Measurements from ENCODE around the gene FUNDC2. TPM values are rescaled to one million over a fixed set of nuclear protein-coding genes. Genes with fewer than 3 reads are reported as not detected.
A peak's percentile ranks its signal among the peaks of the same experiment; 100 is the strongest.

FUNDC2 gene, protein sequence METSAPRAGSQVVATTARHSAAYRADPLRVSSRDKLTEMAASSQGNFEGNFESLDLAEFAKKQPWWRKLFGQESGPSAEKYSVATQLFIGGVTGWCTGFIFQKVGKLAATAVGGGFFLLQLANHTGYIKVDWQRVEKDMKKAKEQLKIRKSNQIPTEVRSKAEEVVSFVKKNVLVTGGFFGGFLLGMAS
- total RNA-seq, result 10 to 100 TPM; 68.3 to 71.4 TPM
- 105 TPM for polyA plus RNA-seq (2013, experiment 1 of 2)
- 98.9 TPM for polyA plus RNA-seq (2013, experiment 2 of 2)
- long read RNA-seq, experiment 1, full-length matches to known transcripts, result 22 of 32 reads
- long read RNA-seq, experiment 1, partial matches to known transcripts, result 4 of 32 reads
- long read RNA-seq, experiment 1, other reads (novel, unspliced or antisense), result 6 of 32 reads
- long read RNA-seq, experiment 2, full-length matches to known transcripts, result 42 of 45 reads
- long read RNA-seq, experiment 2, partial matches to known transcripts, result 0 of 45 reads
- long read RNA-seq, experiment 2, other reads (novel, unspliced or antisense), result 3 of 45 reads
- long read RNA-seq, experiment 3, full-length matches to known transcripts, result 95 of 96 reads
- long read RNA-seq, experiment 3, partial matches to known transcripts, result 0 of 96 reads
- long read RNA-seq, experiment 3, other reads (novel, unspliced or antisense), result 1 of 96 reads
- long read RNA-seq, experiment 4, full-length matches to known transcripts, result 58 of 62 reads
- long read RNA-seq, experiment 4, partial matches to known transcripts, result 3 of 62 reads
- long read RNA-seq, experiment 4, other reads (novel, unspliced or antisense), result 1 of 62 reads

DNA sequence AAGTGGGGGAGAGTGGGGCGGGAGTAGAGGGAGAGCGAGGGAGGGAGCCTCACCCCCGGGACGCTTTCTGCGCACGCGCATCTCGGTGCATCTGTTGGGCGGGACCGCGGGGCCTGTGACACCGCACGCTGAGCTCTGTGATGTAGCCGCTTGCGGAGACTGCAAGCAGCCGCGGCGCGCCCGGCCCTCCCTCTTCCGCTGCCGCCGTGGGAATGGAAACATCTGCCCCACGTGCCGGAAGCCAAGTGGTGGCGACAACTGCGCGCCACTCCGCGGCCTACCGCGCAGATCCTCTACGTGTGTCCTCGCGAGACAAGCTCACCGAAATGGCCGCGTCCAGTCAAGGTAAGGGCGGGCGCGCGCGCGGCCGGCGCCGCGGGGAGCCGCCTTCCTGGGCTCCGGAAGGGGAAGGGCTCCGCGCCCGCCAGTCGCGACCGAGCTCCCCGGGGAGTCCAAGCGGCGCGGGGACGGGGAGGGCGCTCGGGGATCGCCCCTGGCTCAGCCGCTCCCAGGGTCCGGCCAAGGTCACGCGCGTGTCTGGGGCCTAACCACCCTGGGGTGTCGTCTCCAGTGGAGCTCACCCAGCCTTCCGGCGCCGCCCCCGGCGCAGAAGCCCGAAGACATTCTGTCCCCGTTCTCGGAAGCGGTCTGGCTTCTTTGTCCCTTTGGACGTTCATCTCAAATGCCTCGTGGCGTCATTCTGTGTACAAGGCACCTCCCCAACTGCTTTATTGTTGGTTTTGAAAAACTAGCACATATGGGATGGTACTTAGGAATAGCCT, at the start of gene FUNDC2:
FUNDC2 (plus strand) TSS at position 118 of the 782 bp plus-strand sequence; CDS start at position 213, 95 bp downstream.
- Mint-ChIP-seq H3K36me3 (ENCODE audit: low read depth) (peaks cover 2% of the 10 kb centered on the region), H3K4me1 (peaks cover 10% of the 10 kb centered on the region), H3K4me3 (peak within 1 kb of the TSS; percentile 75), H3K9me3 (peaks cover 48% of the 10 kb centered on the region), H3K27ac (peak within 1 kb of the TSS; percentile 93), H3K27me3 (ENCODE audit: insufficient read depth) (no peaks in the 10 kb centered on the region)
- H3K27ac ChIP-seq (ENCODE audit: low read depth, low read length), result peak within 1 kb of the TSS; percentile 93
- TF ChIP-seq, protein P1, sequence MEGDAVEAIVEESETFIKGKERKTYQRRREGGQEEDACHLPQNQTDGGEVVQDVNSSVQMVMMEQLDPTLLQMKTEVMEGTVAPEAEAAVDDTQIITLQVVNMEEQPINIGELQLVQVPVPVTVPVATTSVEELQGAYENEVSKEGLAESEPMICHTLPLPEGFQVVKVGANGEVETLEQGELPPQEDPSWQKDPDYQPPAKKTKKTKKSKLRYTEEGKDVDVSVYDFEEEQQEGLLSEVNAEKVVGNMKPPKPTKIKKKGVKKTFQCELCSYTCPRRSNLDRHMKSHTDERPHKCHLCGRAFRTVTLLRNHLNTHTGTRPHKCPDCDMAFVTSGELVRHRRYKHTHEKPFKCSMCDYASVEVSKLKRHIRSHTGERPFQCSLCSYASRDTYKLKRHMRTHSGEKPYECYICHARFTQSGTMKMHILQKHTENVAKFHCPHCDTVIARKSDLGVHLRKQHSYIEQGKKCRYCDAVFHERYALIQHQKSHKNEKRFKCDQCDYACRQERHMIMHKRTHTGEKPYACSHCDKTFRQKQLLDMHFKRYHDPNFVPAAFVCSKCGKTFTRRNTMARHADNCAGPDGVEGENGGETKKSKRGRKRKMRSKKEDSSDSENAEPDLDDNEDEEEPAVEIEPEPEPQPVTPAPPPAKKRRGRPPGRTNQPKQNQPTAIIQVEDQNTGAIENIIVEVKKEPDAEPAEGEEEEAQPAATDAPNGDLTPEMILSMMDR (conservative IDR thresholded peaks at IDR 0.05), result no peak
- H3K9ac ChIP-seq (ENCODE audit: extremely low read depth, low read length, poor library complexity, severe bottlenecking), result peak within 1 kb of the TSS; percentile 89
- H3K4me1 ChIP-seq (ENCODE audit: control insufficient read depth, insufficient read depth, low read length), result no peaks in the 10 kb centered on the region
- peak; percentile 91 for DNase-seq
- H3K27me3 ChIP-seq (ENCODE audit: control insufficient read depth, insufficient read depth, low read length, poor library complexity, severe bottlenecking), result no peaks in the 10 kb centered on the region
- peak within 1 kb of the TSS; percentile 89 for H3K4me3 ChIP-seq (ENCODE audit: low read length)
- WGBS, 2 experiments (ENCODE audit: insufficient coverage in 1 of 2, insufficient read length in 1 of 2), result 0% methylated on average over 4 to 80 of the region's 82 CpGs
- no peaks in the 10 kb centered on the region for H3K36me3 ChIP-seq (ENCODE audit: control insufficient read depth, insufficient read depth, low read length)
- no peaks in the 10 kb centered on the region for H3K9me3 ChIP-seq (ENCODE audit: control insufficient read depth, low read length)

DNA sequence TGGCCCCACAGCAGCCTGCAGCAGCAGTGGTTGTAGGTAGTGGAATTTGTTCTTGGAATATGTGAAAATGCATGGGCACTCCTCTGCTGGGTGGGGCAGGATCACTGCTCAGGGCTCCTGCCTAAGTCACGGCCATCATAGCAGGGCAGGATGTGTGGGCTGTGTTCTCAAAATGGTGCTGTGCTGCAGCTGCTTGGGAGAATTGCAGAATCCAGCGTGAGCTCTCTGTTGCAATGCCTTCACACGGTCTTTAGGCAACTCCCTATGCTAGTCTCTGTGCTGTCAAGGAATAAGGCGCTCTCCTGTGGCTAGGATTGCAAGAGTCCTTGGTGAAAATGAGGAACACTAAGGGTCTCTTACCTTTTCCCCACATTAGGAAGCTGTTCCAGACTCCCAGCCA, 47.0 kb upstream of the FUNDC2 start:
- 81% methylated on average over 4 of the region's 4 CpGs; no CpG with 5 or more reads in 1 of the 2 experiments for WGBS, 2 experiments (ENCODE audit: insufficient coverage in 1 of 2, insufficient read length in 1 of 2)
- H3K27ac Mint-ChIP-seq, result no peak overlapping the region
- no peak overlapping the region for H3K4me3 ChIP-seq (ENCODE audit: low read length)
- H3K27me3 Mint-ChIP-seq (ENCODE audit: insufficient read depth), result no peaks in the 10 kb centered on the region
- H3K27me3 ChIP-seq (ENCODE audit: control insufficient read depth, insufficient read depth, low read length, poor library complexity, severe bottlenecking), result no peaks in the 10 kb centered on the region
- H3K4me1 Mint-ChIP-seq, result peaks cover 4% of the 10 kb centered on the region
- peaks cover 72% of the 10 kb centered on the region for H3K9me3 Mint-ChIP-seq
- H3K27ac ChIP-seq (ENCODE audit: low read depth, low read length), result no peak overlapping the region
- no peaks in the 10 kb centered on the region for H3K36me3 ChIP-seq (ENCODE audit: control insufficient read depth, insufficient read depth, low read length)
- no peaks in the 10 kb centered on the region for H3K4me1 ChIP-seq (ENCODE audit: control insufficient read depth, insufficient read depth, low read length)
- H3K9me3 ChIP-seq (ENCODE audit: control insufficient read depth, low read length), result no peaks in the 10 kb centered on the region
- H3K9ac ChIP-seq (ENCODE audit: extremely low read depth, low read length, poor library complexity, severe bottlenecking), result no peak overlapping the region
- TF ChIP-seq, protein P1 (conservative IDR thresholded peaks at IDR 0.05), result no peak
- DNase-seq, result no peak
- no peaks in the 10 kb centered on the region for H3K36me3 Mint-ChIP-seq (ENCODE audit: low read depth)
- no peak overlapping the region for H3K4me3 Mint-ChIP-seq
